GM23338 (cell line): ENCODE measurements around the gene DOCK2. TPM values are rescaled to one million over a fixed set of nuclear protein-coding genes. Genes with fewer than 3 reads are reported as not detected.

ENCODE experiments used
- ATAC-seq: fragments of 200-7000 bp; cut with Tn5 transposase; 3 replicates; pipeline ENCODE4 v1.9.1; 2020
- DNase-seq: peaks from one replicate; pipeline ENCODE4 v3.0.0-alpha.2; 2015; ENCODE audit warnings: low spot score
- H2AFZ ChIP-seq: fragments of 200-600 bp; sonication (generic); 2 replicates; pipeline ENCODE4 v1.8.0; 2016; ENCODE audit warnings: antibody characterized with exemption, mild to moderate bottlenecking, moderate library complexity
- H3F3A ChIP-seq: fragments of 200-600 bp; sonication (generic); replicated peaks from 2 replicates; pipeline ENCODE4 v1.8.0; 2017; ENCODE audit warnings: antibody characterized with exemption, mixed run types, low read depth
- H3K27ac ChIP-seq: fragments of 200-600 bp; sonication (generic); 2 replicates; pipeline ENCODE4 v1.6.1; 2016; ENCODE audit warnings: low read depth
- H3K27me3 ChIP-seq: fragments of 200-600 bp; sonication (generic); 2 replicates; pipeline ENCODE4 v1.8.0; 2016; ENCODE audit warnings: mild to moderate bottlenecking, mixed run types, moderate library complexity; ENCODE audit not compliant: insufficient read depth
- H3K36me3 ChIP-seq: fragments of 200-600 bp; sonication (generic); 2 replicates; pipeline ENCODE4 v1.8.0; 2016; ENCODE audit warnings: mild to moderate bottlenecking; ENCODE audit not compliant: insufficient read depth
- H3K4me1 ChIP-seq: fragments of 200-600 bp; sonication (generic); 2 replicates; pipeline ENCODE4 v1.8.0; 2016; ENCODE audit warnings: mild to moderate bottlenecking, moderate library complexity; ENCODE audit not compliant: insufficient read depth
- H3K4me2 ChIP-seq: fragments of 200-600 bp; sonication (generic); 2 replicates; pipeline ENCODE4 v1.7.1; 2017; ENCODE audit warnings: mixed run types
- H3K4me3 ChIP-seq: fragments of 200-600 bp; sonication (generic); 2 replicates; pipeline ENCODE4 v1.6.1; 2016; ENCODE audit warnings: mixed run types
- H3K79me2 ChIP-seq: fragments of 200-600 bp; sonication (generic); replicated peaks from 2 replicates; pipeline ENCODE4 v1.8.0; 2017; ENCODE audit warnings: mild to moderate bottlenecking; ENCODE audit not compliant: insufficient read depth
- H3K9me2 ChIP-seq: fragments of 200-600 bp; sonication (generic); 2 replicates; pipeline ENCODE4 v1.8.0; 2017; ENCODE audit not compliant: insufficient read depth
- H4K20me1 ChIP-seq: fragments of 200-600 bp; sonication (generic); replicated peaks from 2 replicates; pipeline ENCODE4 v1.8.0; 2017; ENCODE audit warnings: mild to moderate bottlenecking; ENCODE audit not compliant: insufficient read depth
- H3K27ac Mint-ChIP-seq: 2 replicates; pipeline ENCODE4 v1.8.0; 2020; ENCODE audit warnings: inconsistent platforms, mild to moderate bottlenecking, moderate library complexity, mixed read lengths
- H3K27me3 Mint-ChIP-seq: 3 replicates; pipeline ENCODE4 v1.8.0; 2022; ENCODE audit warnings: low read depth, mild to moderate bottlenecking, moderate library complexity, mixed read lengths, inconsistent platforms; ENCODE audit not compliant: insufficient read depth, poor library complexity
- H3K36me3 Mint-ChIP-seq: 3 replicates; pipeline ENCODE4 v1.8.0; 2021; ENCODE audit warnings: low read depth, mild to moderate bottlenecking, inconsistent platforms, moderate library complexity, mixed read lengths
- H3K4me1 Mint-ChIP-seq: 3 replicates; pipeline ENCODE4 v1.8.0; 2020; ENCODE audit warnings: mild to moderate bottlenecking, inconsistent platforms, mixed read lengths
- H3K4me3 Mint-ChIP-seq: 3 replicates; pipeline ENCODE4 v1.8.0; 2021; ENCODE audit warnings: moderate library complexity, mild to moderate bottlenecking, inconsistent platforms, mixed read lengths
- H3K9me3 Mint-ChIP-seq: 3 replicates; pipeline ENCODE4 v1.8.0; 2020; ENCODE audit warnings: moderate library complexity, mild to moderate bottlenecking, inconsistent platforms, mixed read lengths
- CREB1 ChIP-seq: fragments of 250-450 bp; sonication (Bioruptor Pico); IDR thresholded peaks from 2 replicates; pipeline ENCODE4 v1.5.0; 2020; ENCODE audit warnings: low read depth, mild to moderate bottlenecking, moderate library complexity
- EZH2 ChIP-seq: fragments of 200-600 bp; sonication (generic); IDR thresholded peaks from one replicate; pipeline ENCODE4 v1.8.0; 2017; ENCODE audit warnings: antibody characterized with exemption, mild to moderate bottlenecking, low read depth; ENCODE audit not compliant: unreplicated experiment
- EZH2phosphoT487 ChIP-seq: fragments of 200-600 bp; sonication (generic); IDR thresholded peaks from one replicate; pipeline ENCODE4 v1.8.1; 2018; ENCODE audit warnings: antibody characterized with exemption; ENCODE audit not compliant: unreplicated experiment
- JUNB ChIP-seq: IDR thresholded peaks from one replicate; pipeline ENCODE4 v1.6.1; 2016; ENCODE audit warnings: antibody characterized with exemption; ENCODE audit not compliant: unreplicated experiment
- NANOG ChIP-seq: IDR thresholded peaks from 2 replicates; pipeline ENCODE4 v1.6.1; 2016; ENCODE audit warnings: antibody characterized with exemption, borderline replicate concordance
- POLR2AphosphoS5 ChIP-seq: IDR thresholded peaks from 2 replicates; pipeline ENCODE4 v1.6.1; 2016; ENCODE audit warnings: antibody characterized with exemption, low read depth
- STAT1 ChIP-seq: IDR thresholded peaks from one replicate; pipeline ENCODE4 v1.6.1; 2016; ENCODE audit warnings: antibody characterized with exemption; ENCODE audit not compliant: unreplicated experiment
- ZNF331 ChIP-seq: fragments of 250-450 bp; sonication (Bioruptor Pico); IDR thresholded peaks from 2 replicates; pipeline ENCODE4 v1.5.0; 2020; ENCODE audit warnings: low read depth, mild to moderate bottlenecking, moderate library complexity
- ZNF462 ChIP-seq: fragments of 250-450 bp; sonication (Bioruptor Pico); IDR thresholded peaks from 2 replicates; pipeline ENCODE4 v1.5.0; 2020; ENCODE audit warnings: mild to moderate bottlenecking, moderate library complexity
- polyA plus RNA-seq: library from polyadenylated mRNA; unstranded; fragments of >200 nt; fragmentation: Nextera tagmentation; extraction: Ambion mirVana; gene quantifications from 2 replicates; pipeline ENCODE4 v1.2.1, GENCODE V29; 2016
- total RNA-seq: library from RNA; depleted of rRNA; stranded (reverse); fragments of >200 nt; shearing (Covaris generic); gene quantifications from 2 replicates; pipeline ENCODE4 v1.2.3, GENCODE V29; 2014
- TF ChIP-seq, protein P1 (sequence below), 2 experiments: fragments of 200-600 bp in 1 of 2; sonication (generic) in 1 of 2; conservative IDR thresholded peaks; 2 replicates each; pipeline versions ENCODE4 v1.5.1 to v1.6.1; 2016 to 2017; ENCODE audit warnings: antibody characterized with exemption in 2 of 2, low read depth in 2 of 2, mild to moderate bottlenecking in 2 of 2, moderate library complexity in 1 of 2
- TF ChIP-seq, protein P2 (sequence below): IDR thresholded peaks from 2 replicates; pipeline ENCODE4 v1.6.1; 2016; ENCODE audit warnings: antibody characterized with exemption
- TF ChIP-seq, protein P3 (sequence below): IDR thresholded peaks from one replicate; pipeline ENCODE4 v1.6.1; 2018; ENCODE audit warnings: antibody characterized with exemption; ENCODE audit not compliant: unreplicated experiment

The DOCK2 gene
- total and polyA plus RNA-seq, 2 experiments from 2014 or later, result 3.7 to 9.4 TPM

DNA sequence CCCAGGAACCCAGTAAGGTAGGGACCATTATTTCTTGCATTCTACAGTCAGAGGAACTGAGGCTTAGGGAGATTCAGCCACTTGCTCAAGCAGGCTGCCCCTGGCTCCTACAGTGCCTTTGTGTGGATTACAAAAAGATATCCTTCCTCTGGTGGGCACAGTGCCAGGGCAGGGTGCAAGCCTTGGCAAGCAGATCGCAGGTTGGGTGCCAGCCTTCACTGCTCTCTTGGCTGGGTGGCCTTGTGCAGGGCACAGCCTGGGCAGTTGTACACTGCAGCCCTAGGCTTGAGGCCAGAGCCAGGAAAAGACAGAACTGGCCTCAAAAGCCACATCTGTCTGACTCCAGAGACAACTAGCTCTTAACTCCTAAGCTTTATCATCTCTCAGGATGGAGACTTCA lies 15.0 kb downstream of the DOCK2 start (continued):
- TF ChIP-seq ZNF462 (CRISPR knock-in tag) (no peak), EZH2phosphoT487 (no peak)
- TF ChIP-seq, protein P1, sequence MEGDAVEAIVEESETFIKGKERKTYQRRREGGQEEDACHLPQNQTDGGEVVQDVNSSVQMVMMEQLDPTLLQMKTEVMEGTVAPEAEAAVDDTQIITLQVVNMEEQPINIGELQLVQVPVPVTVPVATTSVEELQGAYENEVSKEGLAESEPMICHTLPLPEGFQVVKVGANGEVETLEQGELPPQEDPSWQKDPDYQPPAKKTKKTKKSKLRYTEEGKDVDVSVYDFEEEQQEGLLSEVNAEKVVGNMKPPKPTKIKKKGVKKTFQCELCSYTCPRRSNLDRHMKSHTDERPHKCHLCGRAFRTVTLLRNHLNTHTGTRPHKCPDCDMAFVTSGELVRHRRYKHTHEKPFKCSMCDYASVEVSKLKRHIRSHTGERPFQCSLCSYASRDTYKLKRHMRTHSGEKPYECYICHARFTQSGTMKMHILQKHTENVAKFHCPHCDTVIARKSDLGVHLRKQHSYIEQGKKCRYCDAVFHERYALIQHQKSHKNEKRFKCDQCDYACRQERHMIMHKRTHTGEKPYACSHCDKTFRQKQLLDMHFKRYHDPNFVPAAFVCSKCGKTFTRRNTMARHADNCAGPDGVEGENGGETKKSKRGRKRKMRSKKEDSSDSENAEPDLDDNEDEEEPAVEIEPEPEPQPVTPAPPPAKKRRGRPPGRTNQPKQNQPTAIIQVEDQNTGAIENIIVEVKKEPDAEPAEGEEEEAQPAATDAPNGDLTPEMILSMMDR (conservative IDR thresholded peaks at IDR 0.05; ENCODE audit: low read depth in 2 of 2), result no peak
- TF ChIP-seq, protein P2, sequence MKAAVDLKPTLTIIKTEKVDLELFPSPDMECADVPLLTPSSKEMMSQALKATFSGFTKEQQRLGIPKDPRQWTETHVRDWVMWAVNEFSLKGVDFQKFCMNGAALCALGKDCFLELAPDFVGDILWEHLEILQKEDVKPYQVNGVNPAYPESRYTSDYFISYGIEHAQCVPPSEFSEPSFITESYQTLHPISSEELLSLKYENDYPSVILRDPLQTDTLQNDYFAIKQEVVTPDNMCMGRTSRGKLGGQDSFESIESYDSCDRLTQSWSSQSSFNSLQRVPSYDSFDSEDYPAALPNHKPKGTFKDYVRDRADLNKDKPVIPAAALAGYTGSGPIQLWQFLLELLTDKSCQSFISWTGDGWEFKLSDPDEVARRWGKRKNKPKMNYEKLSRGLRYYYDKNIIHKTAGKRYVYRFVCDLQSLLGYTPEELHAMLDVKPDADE, result no peak

DNA sequence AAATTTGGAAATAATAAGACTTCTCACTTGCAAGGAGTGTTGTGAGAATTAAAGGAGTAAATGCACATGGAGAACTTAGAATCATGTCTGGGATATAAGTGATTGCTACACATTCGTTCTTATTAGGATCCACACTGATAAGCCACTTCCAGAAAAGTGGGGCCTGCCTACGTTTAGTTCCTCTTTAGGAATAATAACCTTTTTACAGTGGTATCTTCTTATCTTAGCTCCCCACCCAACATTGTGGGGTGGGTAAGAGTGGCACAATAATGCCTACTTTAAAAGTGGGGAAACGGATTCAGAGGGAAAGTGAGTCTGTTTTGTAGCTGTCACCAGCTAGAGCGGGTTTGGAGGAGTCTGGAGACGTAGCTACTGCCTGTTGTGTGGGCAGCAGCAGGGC lies 16.0 kb downstream of the DOCK2 start:
- no peaks in the 10 kb centered on the region for H3K27me3 ChIP-seq
- no peak overlapping the region for H3K4me3 Mint-ChIP-seq
- no peak overlapping the region for H3K27ac Mint-ChIP-seq
- H3K79me2 ChIP-seq, result no peaks in the 10 kb centered on the region
- peaks cover 7% of the 10 kb centered on the region; the same call in 1 of the 2 replicates for H3K4me1 ChIP-seq
- H4K20me1 ChIP-seq, result no peaks in the 10 kb centered on the region
- H3F3A ChIP-seq, result no peaks in the 10 kb centered on the region
- peaks cover 6% of the 10 kb centered on the region; the same call in 1 of the 2 replicates for H3K9me2 ChIP-seq
- H3K27me3 Mint-ChIP-seq, result peaks cover 4% of the 10 kb centered on the region
- ATAC-seq, result no peak
- H3K9me3 Mint-ChIP-seq, result no peaks in the 10 kb centered on the region
- peaks cover 8% of the 10 kb centered on the region; the same call in 2 of the 3 replicates for H3K4me1 Mint-ChIP-seq
- H3K4me3 ChIP-seq, result no peak overlapping the region
- no peak overlapping the region for H3K27ac ChIP-seq
- H3K36me3 ChIP-seq, result no peaks in the 10 kb centered on the region
- no peaks in the 10 kb centered on the region for H3K36me3 Mint-ChIP-seq
- H2AFZ ChIP-seq, result no peak overlapping the region
- DNase-seq, result no peak
- H3K4me2 ChIP-seq, result no peak overlapping the region
- TF ChIP-seq EZH2, result no peak
- TF ChIP-seq, protein P3, sequence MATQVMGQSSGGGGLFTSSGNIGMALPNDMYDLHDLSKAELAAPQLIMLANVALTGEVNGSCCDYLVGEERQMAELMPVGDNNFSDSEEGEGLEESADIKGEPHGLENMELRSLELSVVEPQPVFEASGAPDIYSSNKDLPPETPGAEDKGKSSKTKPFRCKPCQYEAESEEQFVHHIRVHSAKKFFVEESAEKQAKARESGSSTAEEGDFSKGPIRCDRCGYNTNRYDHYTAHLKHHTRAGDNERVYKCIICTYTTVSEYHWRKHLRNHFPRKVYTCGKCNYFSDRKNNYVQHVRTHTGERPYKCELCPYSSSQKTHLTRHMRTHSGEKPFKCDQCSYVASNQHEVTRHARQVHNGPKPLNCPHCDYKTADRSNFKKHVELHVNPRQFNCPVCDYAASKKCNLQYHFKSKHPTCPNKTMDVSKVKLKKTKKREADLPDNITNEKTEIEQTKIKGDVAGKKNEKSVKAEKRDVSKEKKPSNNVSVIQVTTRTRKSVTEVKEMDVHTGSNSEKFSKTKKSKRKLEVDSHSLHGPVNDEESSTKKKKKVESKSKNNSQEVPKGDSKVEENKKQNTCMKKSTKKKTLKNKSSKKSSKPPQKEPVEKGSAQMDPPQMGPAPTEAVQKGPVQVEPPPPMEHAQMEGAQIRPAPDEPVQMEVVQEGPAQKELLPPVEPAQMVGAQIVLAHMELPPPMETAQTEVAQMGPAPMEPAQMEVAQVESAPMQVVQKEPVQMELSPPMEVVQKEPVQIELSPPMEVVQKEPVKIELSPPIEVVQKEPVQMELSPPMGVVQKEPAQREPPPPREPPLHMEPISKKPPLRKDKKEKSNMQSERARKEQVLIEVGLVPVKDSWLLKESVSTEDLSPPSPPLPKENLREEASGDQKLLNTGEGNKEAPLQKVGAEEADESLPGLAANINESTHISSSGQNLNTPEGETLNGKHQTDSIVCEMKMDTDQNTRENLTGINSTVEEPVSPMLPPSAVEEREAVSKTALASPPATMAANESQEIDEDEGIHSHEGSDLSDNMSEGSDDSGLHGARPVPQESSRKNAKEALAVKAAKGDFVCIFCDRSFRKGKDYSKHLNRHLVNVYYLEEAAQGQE, result no peak
- TF ChIP-seq ZNF331, result no peak
- TF ChIP-seq STAT1, result no peak
- TF ChIP-seq, protein P2, result no peak
- TF ChIP-seq CREB1 (CRISPR knock-in tag), result no peak
- no peak for TF ChIP-seq EZH2phosphoT487
- no peak for TF ChIP-seq POLR2AphosphoS5
- no peak for TF ChIP-seq NANOG
- TF ChIP-seq JUNB, result no peak
